NCI-H82 (cell line): Measurements from ENCODE around the gene REEP3.

Source experiments
- DNase-seq: peaks from one replicate; lab custom pipeline; 2025; lab: John Stamatoyannopoulos, UW

The REEP3 gene

DNA sequence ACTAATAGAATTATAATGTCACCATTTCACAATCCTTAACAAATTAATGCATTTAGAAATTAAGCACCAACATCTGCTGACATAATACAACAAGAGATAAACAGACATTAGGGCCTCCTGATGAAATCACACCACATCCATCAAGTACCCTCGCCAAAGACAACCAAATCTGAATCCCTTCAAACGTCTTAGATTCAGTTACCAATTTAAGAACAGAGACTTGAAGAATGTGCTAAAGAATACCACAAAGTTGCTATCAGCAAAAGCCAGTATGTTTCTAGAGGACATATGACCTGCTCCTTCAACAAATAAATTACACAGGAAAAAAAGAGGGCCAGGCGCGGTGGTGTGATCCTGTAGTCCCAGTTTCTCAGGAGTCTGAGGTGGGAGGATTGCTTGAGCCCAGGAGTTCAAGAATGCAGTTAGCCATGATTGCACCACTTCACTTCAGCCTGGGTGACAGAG, 144.5 kb downstream of the REEP3 start:
- DNase-seq, result peak; percentile 10

- no peak for DNase-seq
Observed at GRCh38 chr10:63666836-63667383, 145.7 kb downstream of the REEP3 start.

DNA sequence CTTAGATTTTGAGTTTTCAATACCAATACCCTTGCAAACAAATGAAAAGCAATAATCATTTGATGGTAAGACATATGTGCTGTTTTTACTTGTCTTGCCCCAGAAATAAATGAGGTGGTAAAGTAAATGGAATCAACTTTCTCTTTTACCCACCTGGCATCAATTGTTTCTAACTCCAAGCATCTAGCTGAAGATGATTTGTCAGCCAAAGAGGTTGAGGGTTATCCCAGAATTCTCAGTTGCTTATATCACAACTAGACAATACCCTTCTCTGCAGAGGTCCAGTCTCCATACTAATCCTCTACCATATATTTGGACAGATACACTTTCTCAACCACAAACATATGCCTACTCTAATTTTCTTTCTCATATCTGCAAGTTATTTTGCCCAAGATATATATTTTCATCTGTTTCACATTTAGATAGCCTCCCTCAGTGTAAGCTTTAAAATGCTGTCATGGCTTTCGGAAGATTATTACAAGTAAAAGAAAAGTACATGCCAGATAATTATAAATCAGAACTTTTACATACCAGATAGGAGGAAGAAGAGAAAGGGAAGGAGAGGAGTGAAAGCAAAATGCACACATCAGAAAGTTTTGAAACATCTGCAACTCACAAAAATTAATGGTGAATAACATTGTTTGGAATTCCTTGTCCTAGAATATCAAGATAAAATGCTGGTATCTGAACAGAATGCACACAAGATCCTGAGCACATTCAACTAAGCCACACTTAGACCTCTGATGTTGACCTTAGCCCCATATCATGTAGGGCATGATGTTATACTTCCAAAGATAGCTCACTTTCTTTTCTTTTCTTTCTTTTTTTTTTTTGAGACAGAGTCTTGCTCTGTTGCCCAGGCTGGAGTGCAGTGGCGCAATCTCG, 146.6 kb downstream of the REEP3 start:
- no peak for DNase-seq

DNA sequence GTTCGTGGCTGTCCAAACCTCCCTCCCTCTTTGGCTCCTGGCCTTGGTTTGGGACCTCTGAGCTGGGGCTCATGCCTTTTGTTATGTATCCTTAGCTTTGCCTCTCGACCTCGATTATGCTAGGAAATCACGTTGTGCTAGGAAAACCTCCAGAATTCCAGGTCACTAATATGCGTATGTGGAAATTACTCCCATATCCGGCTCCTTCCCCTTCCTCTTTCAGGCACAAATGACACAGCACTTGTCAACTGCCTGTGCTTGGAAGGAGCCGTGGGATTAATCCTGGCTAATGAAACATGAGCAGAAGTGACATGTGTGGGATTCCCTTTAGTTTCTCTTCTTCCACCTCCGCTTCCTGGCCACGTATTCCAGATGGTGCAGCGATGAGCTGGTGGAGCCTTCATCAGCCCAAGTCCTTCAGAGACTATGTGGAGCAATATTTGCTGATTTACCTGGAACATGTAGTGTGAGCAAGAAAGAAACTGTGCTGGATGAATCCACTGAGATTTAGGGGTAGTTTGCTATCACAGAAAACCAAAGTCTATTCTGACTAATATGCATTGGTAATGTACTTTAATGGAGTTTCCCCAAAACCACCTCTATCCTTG, 149.2 kb downstream of the REEP3 start:
- peak; percentile 85 for DNase-seq

DNA sequence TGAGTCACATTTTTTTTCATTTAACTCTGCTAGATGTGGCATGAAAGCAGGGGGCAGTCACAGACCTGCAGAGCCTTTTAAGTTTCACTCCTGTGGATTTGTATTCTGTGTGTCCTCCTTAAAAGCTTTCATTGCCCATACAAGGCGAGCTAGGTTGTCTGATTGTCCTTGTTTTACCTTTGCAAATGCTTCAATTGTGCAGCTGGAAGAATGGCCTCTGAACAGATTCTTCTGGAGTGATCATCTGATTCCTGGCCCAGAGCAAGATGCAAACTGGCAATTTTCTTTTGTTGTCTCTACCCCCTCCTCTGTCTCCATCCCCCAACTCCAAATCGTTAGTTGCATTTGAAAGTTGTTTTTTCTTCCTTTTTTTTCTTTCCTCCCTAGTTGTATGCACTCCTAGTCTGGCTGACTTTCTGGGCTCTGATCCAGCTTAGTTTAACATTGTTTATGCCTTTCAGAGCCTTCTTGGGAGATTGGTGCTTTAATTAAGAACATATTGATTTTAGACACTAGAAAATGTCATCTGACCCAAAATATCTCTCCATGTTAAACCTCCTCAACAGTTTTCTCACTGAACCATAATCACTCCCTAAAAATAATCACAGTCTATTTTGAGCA, 150.2 kb downstream of the REEP3 start:
- DNase-seq, result peak; percentile 12

DNA sequence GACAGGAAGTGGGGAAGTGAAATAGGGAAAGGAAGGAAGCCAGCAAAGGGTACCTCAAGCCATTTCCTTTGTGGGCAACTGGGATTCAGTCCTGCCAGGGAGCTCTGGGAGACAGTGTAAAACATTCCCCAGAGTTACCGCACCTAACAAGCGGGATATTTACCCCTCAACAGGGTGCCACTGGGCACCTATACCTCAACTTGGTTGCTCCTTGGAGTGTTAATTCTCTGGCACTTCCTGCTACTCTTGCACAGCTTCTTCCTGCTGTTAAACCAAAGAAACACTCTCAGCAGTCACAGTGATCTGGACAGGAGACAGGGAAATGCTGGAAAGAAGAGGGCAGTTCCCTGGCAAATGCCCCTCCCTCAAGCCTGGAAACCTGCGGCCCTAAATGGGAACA, 151.3 kb downstream of the REEP3 start:
- no peak for DNase-seq

GRCh38 chr10:63673246-63673645, 152.0 kb downstream of the REEP3 start:
- no peak for DNase-seq

GRCh38 chr10:63673846-63674245, 152.6 kb downstream of the REEP3 start:
- DNase-seq, result no peak
